ENCODE measurements around the gene UBL7. TPM values are rescaled to one million over a fixed set of nuclear protein-coding genes. Genes with fewer than 3 reads are reported as not detected.
A peak's percentile ranks its signal among the peaks of the same experiment; 100 is the strongest.

Gene UBL7
- total and polyA plus RNA-seq, 2 experiments from 2014 or later: 70.4 to 78.6 TPM

DNA sequence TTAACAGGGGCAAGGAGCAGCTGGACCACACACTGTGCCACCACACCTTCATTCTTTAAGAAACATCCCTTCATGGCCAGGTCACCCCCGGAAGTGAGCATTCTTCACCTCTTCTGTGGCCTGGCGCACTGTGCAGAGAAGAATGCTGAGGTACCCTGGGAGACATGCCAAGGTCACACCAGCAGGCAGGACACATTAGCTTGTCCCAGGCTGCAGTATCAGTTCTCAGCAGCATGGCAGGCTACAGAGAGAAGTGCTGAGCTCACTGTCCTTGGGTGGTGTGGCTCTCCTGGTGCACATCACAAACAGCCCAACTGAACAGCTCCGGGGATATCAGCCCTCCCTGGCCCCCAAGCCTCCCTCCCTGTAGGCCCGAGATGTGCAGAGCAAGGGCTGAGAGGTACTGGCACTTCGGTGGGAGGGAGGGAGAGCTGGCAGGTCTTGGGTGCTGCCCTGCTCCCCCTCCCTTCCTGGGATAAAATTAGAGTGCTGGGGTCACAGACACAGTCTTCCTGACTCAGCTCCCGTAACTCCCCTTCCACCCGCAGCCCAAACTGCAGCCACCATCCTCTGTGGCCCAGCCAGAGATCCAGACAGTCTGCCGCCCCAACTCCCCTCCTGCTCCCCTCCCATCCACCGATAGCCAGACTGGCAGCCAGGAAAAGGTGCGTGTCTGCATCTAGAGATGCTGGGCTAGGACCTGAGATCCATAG is 40.6 kb downstream of the UBL7 start:
- no peak overlapping the region for H3K4me3 ChIP-seq
- TF ChIP-seq EZH2 (IDR thresholded peaks at IDR 0.05; ENCODE audit: insufficient read depth, poor library complexity, severe bottlenecking) (no peak), EZH2phosphoT487 (IDR thresholded peaks at IDR 0.05; ENCODE audit: insufficient read depth, low read depth) (no peak)
- H3K79me2 ChIP-seq (ENCODE audit: insufficient read depth): peaks cover 100% of the 10 kb centered on the region
- DNase-seq: peak; percentile 45
- WGBS, 2 experiments (ENCODE audit: low coverage in 1 of 2, low lambda C conversion rate in 2 of 2, missing lambda C conversion rate in 2 of 2): 69 to 72% methylated on average over 6 to 10 of the region's 10 CpGs
- peaks cover 53% of the 10 kb centered on the region for H3F3A ChIP-seq (ENCODE audit: insufficient read depth)
- no peak overlapping the region for H2AFZ ChIP-seq
- peak overlapping the region; percentile 60 for H3K4me2 ChIP-seq (ENCODE audit: unreplicated experiment)
- peaks cover 11% of the 10 kb centered on the region; the same call in 1 of the 2 replicates for H3K36me3 ChIP-seq (ENCODE audit: low read depth)
- in situ Hi-C loops (cut with MboI): no loop called here
- H3K4me1 ChIP-seq (ENCODE audit: insufficient read depth): peaks cover 88% of the 10 kb centered on the region
- H3K9ac ChIP-seq: peak overlapping the region; percentile 39
- no peaks in the 10 kb centered on the region for H3K27me3 ChIP-seq (replicated peaks; ENCODE audit: insufficient read depth)
- H4K20me1 ChIP-seq (ENCODE audit: insufficient read depth): no peaks in the 10 kb centered on the region; the same call in 1 of the 2 replicates
- H3K27ac ChIP-seq: peak overlapping the region; percentile 61
- H3K9me3 ChIP-seq (ENCODE audit: low read depth): no peaks in the 10 kb centered on the region
- no peaks in the 10 kb centered on the region for H3K9me2 ChIP-seq (ENCODE audit: insufficient read depth)

GRCh38 chr15:74419432-74419831 is 41.5 kb downstream of the UBL7 start:
- H4K20me1 ChIP-seq (ENCODE audit: insufficient read depth): no peaks in the 10 kb centered on the region; the same call in 1 of the 2 replicates
- no peak overlapping the region for H3K4me2 ChIP-seq (ENCODE audit: unreplicated experiment)
- H3K36me3 ChIP-seq (ENCODE audit: low read depth): peaks cover 16% of the 10 kb centered on the region
- peak overlapping the region; percentile 61 for H3K27ac ChIP-seq
- TF ChIP-seq EZH2 (IDR thresholded peaks at IDR 0.05; ENCODE audit: insufficient read depth, poor library complexity, severe bottlenecking) (no peak), EZH2phosphoT487 (IDR thresholded peaks at IDR 0.05; ENCODE audit: insufficient read depth, low read depth) (no peak)
- H3K9ac ChIP-seq: peak overlapping the region; percentile 33; the same call in 1 of the 2 replicates
- no peaks in the 10 kb centered on the region for H3K9me3 ChIP-seq (ENCODE audit: low read depth)
- H3K4me1 ChIP-seq (ENCODE audit: insufficient read depth): peaks cover 79% of the 10 kb centered on the region
- in situ Hi-C loops (cut with MboI): no loop called here
- DNase-seq: no peak
- H3K4me3 ChIP-seq: no peak overlapping the region
- H3F3A ChIP-seq (ENCODE audit: insufficient read depth): peaks cover 49% of the 10 kb centered on the region
- H2AFZ ChIP-seq: no peak overlapping the region
- no peaks in the 10 kb centered on the region for H3K9me2 ChIP-seq (ENCODE audit: insufficient read depth)
- no peaks in the 10 kb centered on the region for H3K27me3 ChIP-seq (replicated peaks; ENCODE audit: insufficient read depth)
- peaks cover 100% of the 10 kb centered on the region for H3K79me2 ChIP-seq (ENCODE audit: insufficient read depth)
- WGBS, 2 experiments (ENCODE audit: low coverage in 1 of 2, low lambda C conversion rate in 2 of 2, missing lambda C conversion rate in 2 of 2): 94 to 97% methylated on average over 4 of the region's 4 CpGs

GRCh38 chr15:74418575-74419338 is 42.2 kb downstream of the UBL7 start:
- no peak overlapping the region for H2AFZ ChIP-seq
- peaks cover 50% of the 10 kb centered on the region for H3F3A ChIP-seq (ENCODE audit: insufficient read depth)
- H3K27ac ChIP-seq: peak overlapping the region; percentile 61; the same call in 1 of the 2 replicates
- H3K4me2 ChIP-seq (ENCODE audit: unreplicated experiment): no peak overlapping the region
- no peaks in the 10 kb centered on the region for H3K9me3 ChIP-seq (ENCODE audit: low read depth)
- peaks cover 23% of the 10 kb centered on the region for H3K36me3 ChIP-seq (ENCODE audit: low read depth)
- in situ Hi-C loops (cut with MboI): no loop called here
- no peak overlapping the region for H3K9ac ChIP-seq
- no peaks in the 10 kb centered on the region for H3K27me3 ChIP-seq (replicated peaks; ENCODE audit: insufficient read depth)
- DNase-seq: no peak
- WGBS, 2 experiments (ENCODE audit: low coverage in 1 of 2, low lambda C conversion rate in 2 of 2, missing lambda C conversion rate in 2 of 2): 81 to 83% methylated on average over 15 to 16 of the region's 16 CpGs
- TF ChIP-seq EZH2phosphoT487 (IDR thresholded peaks at IDR 0.05; ENCODE audit: insufficient read depth, low read depth): no peak
- H3K79me2 ChIP-seq (ENCODE audit: insufficient read depth): peaks cover 100% of the 10 kb centered on the region
- H3K4me1 ChIP-seq (ENCODE audit: insufficient read depth): peaks cover 72% of the 10 kb centered on the region
- no peaks in the 10 kb centered on the region for H3K9me2 ChIP-seq (ENCODE audit: insufficient read depth)
- H3K4me3 ChIP-seq: no peak overlapping the region
- no peaks in the 10 kb centered on the region; the same call in 1 of the 2 replicates for H4K20me1 ChIP-seq (ENCODE audit: insufficient read depth)

- Histone ChIP-seq H4K20me1 (ENCODE audit: insufficient read depth) (no peaks in the 10 kb centered on the region; the same call in 1 of the 2 replicates), H3K4me1 (ENCODE audit: insufficient read depth) (peaks cover 61% of the 10 kb centered on the region), H3K79me2 (ENCODE audit: insufficient read depth) (peaks cover 100% of the 10 kb centered on the region), H3K9ac (peak overlapping the region; percentile 18), H3K36me3 (ENCODE audit: low read depth) (peaks cover 28% of the 10 kb centered on the region), H3F3A (ENCODE audit: insufficient read depth) (peaks cover 46% of the 10 kb centered on the region), H3K27me3 (replicated peaks; ENCODE audit: insufficient read depth) (no peaks in the 10 kb centered on the region), H3K27ac (peak overlapping the region; percentile 45), H3K9me2 (ENCODE audit: insufficient read depth) (no peaks in the 10 kb centered on the region), H3K4me2 (ENCODE audit: unreplicated experiment) (peak overlapping the region; percentile 41), H2AFZ (no peak overlapping the region), H3K9me3 (ENCODE audit: low read depth) (no peaks in the 10 kb centered on the region), H3K4me3 (no peak overlapping the region)
- in situ Hi-C loops (cut with MboI): no loop called here
- no peak for DNase-seq
- WGBS, 2 experiments (ENCODE audit: low coverage in 1 of 2, low lambda C conversion rate in 2 of 2, missing lambda C conversion rate in 2 of 2): 91 to 93% methylated on average over 9 of the region's 9 CpGs
- TF ChIP-seq EZH2 (IDR thresholded peaks at IDR 0.05; ENCODE audit: insufficient read depth, poor library complexity, severe bottlenecking): no peak
- TF ChIP-seq EZH2phosphoT487 (IDR thresholded peaks at IDR 0.05; ENCODE audit: insufficient read depth, low read depth): no peak
Measured at GRCh38 chr15:74417670-74418069, 43.3 kb downstream of the UBL7 start.

Data from GM23248 (cell line).